Naive B cell (primary cell): ENCODE results near the gene TSTD1. TPM values are rescaled to one million over a fixed set of nuclear protein-coding genes. Genes with fewer than 3 reads are reported as not detected.

ENCODE experiments used
- ATAC-seq, 2 donors: fragments of 150-1000 bp; cut with Tn5 transposase; 2 replicates each; pipeline ENCODE4 v1.10.0; 2021; ENCODE audit warnings: low read depth in 2 of 2, mild to moderate bottlenecking in 2 of 2, moderate library complexity in 2 of 2
- DNase-seq: peaks from one replicate; pipeline ENCODE4 v3.0.0; 2022
- H3K27ac Mint-ChIP-seq, 6 donors: one replicate each; pipeline ENCODE4 v1.8.0; 2020 to 2022; ENCODE audit warnings: mild to moderate bottlenecking in 6 of 6, mixed read lengths in 6 of 6, moderate library complexity in 5 of 6, inconsistent platforms in 2 of 6
- H3K27me3 Mint-ChIP-seq, 3 donors: one replicate each; pipeline ENCODE4 v1.8.0; 2021 to 2022; ENCODE audit warnings: mixed read lengths in 3 of 3, mild to moderate bottlenecking in 1 of 3
- H3K36me3 Mint-ChIP-seq, 2 donors: one replicate each; pipeline ENCODE4 v1.8.0; 2020 to 2022; ENCODE audit warnings: mixed read lengths in 2 of 2, inconsistent platforms in 1 of 2, mild to moderate bottlenecking in 1 of 2
- H3K4me1 Mint-ChIP-seq, 3 donors: one replicate each; pipeline ENCODE4 v1.8.0; 2020 to 2022; ENCODE audit warnings: mixed read lengths in 3 of 3, inconsistent platforms in 1 of 3, mild to moderate bottlenecking in 1 of 3, moderate library complexity in 1 of 3
- H3K4me3 Mint-ChIP-seq, 8 donors: one replicate each; pipeline ENCODE4 v1.8.0; 2020 to 2022; ENCODE audit warnings: mild to moderate bottlenecking in 8 of 8, mixed read lengths in 8 of 8, moderate library complexity in 8 of 8, inconsistent platforms in 2 of 8
- H3K9me3 Mint-ChIP-seq, 7 donors: one replicate each; pipeline ENCODE4 v1.8.0; 2020 to 2022; ENCODE audit warnings: mixed read lengths in 7 of 7, mild to moderate bottlenecking in 5 of 7, inconsistent platforms in 2 of 7, moderate library complexity in 1 of 7
- polyA plus RNA-seq, 6 donors: library from polyadenylated mRNA; unstranded; fragments of 300-500 nt; fragmentation: Illumina TruSeq; gene quantifications; one replicate each; pipeline ENCODE4 v1.2.3, GENCODE V29; 2021; ENCODE audit warnings: low read depth in 6 of 6

The TSTD1 gene, protein sequence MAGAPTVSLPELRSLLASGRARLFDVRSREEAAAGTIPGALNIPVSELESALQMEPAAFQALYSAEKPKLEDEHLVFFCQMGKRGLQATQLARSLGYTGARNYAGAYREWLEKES
- polyA plus RNA-seq: 100 to 1,000 TPM; 477 to 790 (median 657) TPM

DNA sequence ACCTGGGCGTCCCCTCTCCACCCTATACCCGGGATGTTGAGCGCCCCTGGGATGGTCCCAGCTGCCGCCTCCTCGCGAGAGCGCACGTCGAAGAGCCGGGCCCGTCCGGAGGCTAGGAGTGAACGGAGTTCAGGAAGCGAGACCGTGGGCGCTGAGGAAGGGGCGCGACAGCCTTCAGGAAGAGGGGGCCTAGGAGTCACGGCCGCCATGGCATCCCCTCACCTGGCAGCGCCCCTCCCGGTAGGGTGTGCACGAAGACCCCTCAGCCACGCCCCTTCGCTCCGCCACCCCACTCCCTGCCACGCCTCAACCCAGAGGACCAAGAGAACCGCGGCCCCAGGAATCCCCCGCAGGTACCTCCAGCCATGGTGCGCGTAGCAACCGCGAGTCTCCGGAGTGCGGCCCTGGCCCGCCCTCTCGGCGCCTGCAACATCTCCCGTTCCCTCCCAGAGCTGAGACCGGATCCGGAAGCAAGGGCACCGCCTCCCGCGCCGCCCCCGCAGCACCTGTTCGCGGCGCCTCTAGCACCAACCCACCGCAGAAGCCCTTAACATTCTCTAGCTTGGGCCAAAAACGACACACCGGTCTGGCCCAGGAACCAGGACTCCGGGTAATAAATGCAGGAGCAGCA lies at the start of gene TSTD1:
Gene TSTD1, minus strand, starts transcription at position 442 of the 631 bp plus-strand sequence. Its CDS starts 75 bp downstream, at position 367.
- peak within 1 kb of the TSS; percentile 82 to 98 (median 96) for H3K27ac Mint-ChIP-seq
- DNase-seq (peak; percentile 91), ATAC-seq (peak; percentile 91 to 92)
- H3K9me3 Mint-ChIP-seq: peaks cover 0 to 1% (median 0%) of the 10 kb centered on the region in 7 donors
- peaks cover 5 to 23% of the 10 kb centered on the region in 2 donors for H3K36me3 Mint-ChIP-seq
- peaks cover 27 to 68% (median 43%) of the 10 kb centered on the region in 3 donors for H3K4me1 Mint-ChIP-seq
- no peaks in the 10 kb centered on the region for H3K27me3 Mint-ChIP-seq
- H3K4me3 Mint-ChIP-seq: peak within 1 kb of the TSS; percentile 87 to 95 (median 94)

DNA sequence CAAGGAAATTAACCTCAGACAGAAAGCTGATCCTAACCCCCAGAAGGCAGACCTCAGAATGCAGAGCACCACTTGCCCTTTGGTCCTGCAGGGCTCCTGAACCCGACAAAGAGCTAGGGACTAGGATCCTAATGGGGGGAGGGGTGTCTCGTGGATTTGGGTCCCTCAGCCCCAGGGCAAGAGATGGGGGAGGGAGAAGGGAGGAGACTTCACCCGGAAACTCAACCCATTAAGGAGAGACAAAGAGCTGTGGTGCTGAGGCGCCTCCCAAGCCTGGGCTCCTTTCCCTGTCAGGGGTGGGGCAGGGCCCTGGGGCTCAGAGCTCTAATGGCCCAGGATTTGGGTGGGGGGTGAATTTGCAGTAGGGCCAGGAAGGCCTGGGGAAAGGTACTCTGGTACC lies 47.7 kb upstream of the TSTD1 start:
- ATAC-seq (no peak), DNase-seq (no peak)
- H3K4me3 Mint-ChIP-seq: no peak overlapping the region
- no peaks in the 10 kb centered on the region for H3K36me3 Mint-ChIP-seq
- H3K9me3 Mint-ChIP-seq: no peaks in the 10 kb centered on the region
- H3K27ac Mint-ChIP-seq: peak overlapping the region in 1 of 6 donors; percentile 12
- H3K27me3 Mint-ChIP-seq: peaks cover 0 to 15% (median 9%) of the 10 kb centered on the region in 3 donors
- no peaks in the 10 kb centered on the region for H3K4me1 Mint-ChIP-seq

DNA sequence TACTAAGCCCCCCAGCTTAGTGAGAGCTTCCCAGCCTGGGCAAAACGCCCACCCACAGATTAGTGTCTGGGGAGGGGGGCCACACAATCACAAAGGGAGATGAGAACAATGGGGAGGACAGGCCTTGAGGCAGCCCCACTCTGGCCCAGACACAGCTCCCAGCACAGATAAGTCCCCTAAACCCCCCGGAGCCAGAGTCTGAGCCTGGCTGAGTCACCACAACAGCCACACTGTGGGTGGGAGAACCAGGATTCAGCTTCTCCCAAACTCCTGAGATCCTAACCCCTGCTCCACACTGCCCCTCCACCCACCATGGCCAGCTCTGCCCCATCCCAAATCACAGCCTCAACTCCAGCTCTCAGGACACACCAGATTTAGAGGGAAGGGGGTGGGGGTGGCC lies 46.4 kb upstream of the TSTD1 start:
- H3K9me3 Mint-ChIP-seq: no peaks in the 10 kb centered on the region
- no peak for DNase-seq
- H3K27ac Mint-ChIP-seq: no peak overlapping the region
- no peak for ATAC-seq
- H3K27me3 Mint-ChIP-seq: peaks cover 0 to 15% (median 9%) of the 10 kb centered on the region in 3 donors
- no peaks in the 10 kb centered on the region for H3K36me3 Mint-ChIP-seq
- no peak overlapping the region for H3K4me3 Mint-ChIP-seq
- no peaks in the 10 kb centered on the region for H3K4me1 Mint-ChIP-seq

DNA sequence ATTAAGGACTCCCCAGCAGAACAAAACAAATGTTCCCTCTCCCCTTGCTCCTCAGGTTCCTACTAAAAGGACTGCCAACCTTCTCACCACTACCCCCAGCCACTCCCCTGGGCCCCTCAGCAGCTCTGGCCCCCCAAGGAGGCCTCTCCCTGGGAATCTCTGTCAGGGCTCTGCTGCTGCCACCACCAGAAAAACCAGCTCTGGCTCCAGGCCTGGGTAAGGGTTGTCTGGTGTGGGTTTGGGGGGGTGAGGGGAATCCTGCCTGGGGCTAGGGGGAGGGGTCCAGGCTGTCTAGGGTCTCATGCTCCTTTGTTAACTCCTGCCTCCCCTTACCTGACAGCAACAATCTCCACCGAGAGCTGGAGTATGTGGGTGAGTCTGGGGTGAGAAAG lies 45.8 kb upstream of the TSTD1 start:
- no peak for ATAC-seq
- H3K36me3 Mint-ChIP-seq: no peaks in the 10 kb centered on the region
- no peaks in the 10 kb centered on the region for H3K9me3 Mint-ChIP-seq
- no peak for DNase-seq
- peak overlapping the region in 1 of 6 donors; percentile 49 for H3K27ac Mint-ChIP-seq
- peaks cover 0 to 15% (median 9%) of the 10 kb centered on the region in 3 donors for H3K27me3 Mint-ChIP-seq
- peak overlapping the region in 1 of 8 donors; percentile 3 for H3K4me3 Mint-ChIP-seq
- no peaks in the 10 kb centered on the region for H3K4me1 Mint-ChIP-seq

DNA sequence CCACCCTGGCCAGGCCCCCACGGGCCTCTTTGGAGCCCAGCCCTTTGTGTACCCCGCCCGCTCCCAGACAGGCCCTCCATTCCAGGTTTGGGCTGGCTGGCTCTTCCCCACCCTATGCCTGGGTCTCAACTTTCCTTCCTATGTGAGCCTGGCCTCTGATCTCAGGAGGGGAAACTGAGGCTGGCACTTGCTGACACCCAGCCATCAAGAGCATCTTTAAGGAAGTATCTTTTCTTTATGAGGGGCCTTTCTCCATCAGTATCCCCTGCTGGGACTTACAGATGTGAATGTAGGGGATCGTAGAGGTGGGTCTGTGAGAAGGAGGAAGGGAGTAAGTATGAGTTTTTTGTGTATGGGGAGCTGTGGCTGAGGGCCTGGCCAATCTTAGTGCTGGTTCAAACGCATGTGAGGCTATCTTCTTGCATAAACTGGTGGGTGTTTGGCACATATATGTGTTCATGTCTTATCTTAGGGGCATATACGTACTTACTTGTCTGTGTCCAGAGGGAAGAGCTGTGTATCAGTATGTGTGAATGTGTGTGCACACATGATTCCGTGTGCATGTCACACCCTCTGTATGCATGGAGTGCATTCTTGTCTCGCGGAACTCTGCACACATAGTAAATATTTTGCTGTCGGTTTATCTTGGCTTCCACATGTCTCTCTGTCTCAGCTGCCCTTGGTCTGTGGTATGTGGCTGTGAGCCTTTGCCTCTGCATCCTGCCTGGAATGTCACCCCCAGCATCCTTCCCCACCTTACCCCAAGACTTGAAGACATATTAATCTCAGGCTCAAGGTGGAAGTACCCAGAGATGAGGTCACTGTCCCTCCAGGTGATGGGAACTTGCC lies 45.2 kb upstream of the TSTD1 start:
- no peak for DNase-seq
- Mint-ChIP-seq H3K36me3 (no peaks in the 10 kb centered on the region), H3K27me3 (peaks cover 0 to 13% (median 9%) of the 10 kb centered on the region in 3 donors), H3K27ac (no peak overlapping the region), H3K4me1 (no peaks in the 10 kb centered on the region), H3K4me3 (no peak overlapping the region), H3K9me3 (no peaks in the 10 kb centered on the region)
- no peak for ATAC-seq

DNA sequence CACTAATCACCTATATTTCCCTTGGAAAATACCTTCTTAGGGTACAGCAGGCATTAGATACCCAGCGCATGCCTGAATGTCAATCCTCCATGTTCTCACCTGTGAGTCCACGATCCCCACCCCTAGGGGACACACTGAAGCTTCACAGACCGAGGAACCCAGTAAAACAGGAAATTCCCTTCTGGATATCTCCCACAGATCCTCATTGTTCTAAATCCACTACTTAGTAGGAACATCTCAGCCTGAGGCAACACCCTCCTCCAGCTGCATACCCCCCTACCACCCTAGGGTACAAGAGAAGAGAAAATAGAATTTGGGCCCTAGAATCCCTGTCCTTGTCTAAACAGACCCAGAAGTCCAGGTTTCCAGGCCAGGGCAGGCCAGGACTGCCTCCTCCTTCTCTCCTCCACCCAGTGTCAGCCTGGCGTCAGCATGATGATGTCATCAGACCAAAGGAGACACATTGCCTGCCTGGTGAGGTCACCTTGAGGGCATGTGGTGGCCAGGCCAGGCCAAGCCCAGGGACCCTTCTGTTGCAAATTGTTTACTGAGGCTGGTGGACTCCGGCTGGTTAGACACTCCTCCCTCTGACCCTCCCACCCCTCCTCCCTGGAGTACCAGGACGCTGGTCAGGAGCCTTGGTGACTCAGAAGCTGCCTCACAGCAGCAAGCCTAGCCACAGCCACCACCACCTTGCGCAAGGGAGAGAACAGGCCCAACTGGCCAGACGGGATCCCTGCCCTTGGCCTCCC lies 44.4 kb upstream of the TSTD1 start:
- no peaks in the 10 kb centered on the region for H3K36me3 Mint-ChIP-seq
- H3K27me3 Mint-ChIP-seq: peaks cover 0 to 9% (median 5%) of the 10 kb centered on the region in 3 donors
- DNase-seq (no peak), ATAC-seq (no peak)
- no peaks in the 10 kb centered on the region for H3K4me1 Mint-ChIP-seq
- H3K9me3 Mint-ChIP-seq: no peaks in the 10 kb centered on the region
- no peak overlapping the region for H3K4me3 Mint-ChIP-seq
- no peak overlapping the region for H3K27ac Mint-ChIP-seq

DNA sequence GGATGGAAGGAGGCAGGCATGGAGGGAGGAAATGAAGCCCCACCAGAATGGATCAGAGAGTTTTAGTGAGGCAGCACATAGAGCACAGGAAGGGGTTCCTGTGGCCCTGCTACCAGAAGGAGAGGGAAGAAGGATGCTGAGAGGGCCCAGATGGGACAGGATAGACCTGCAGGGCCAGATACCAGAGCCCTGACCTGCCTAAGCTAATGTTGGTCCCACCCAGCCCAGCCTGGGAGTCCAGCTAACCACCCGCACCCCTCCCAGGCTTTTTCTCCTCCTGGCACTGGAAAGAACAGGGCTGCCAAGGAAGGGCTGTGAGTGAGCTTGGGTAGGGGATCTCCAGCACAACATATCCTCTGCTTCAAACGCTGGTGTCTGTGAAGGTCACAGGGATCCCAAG lies 43.7 kb upstream of the TSTD1 start:
- no peak overlapping the region for H3K27ac Mint-ChIP-seq
- no peak for DNase-seq
- no peaks in the 10 kb centered on the region for H3K36me3 Mint-ChIP-seq
- no peaks in the 10 kb centered on the region for H3K9me3 Mint-ChIP-seq
- H3K27me3 Mint-ChIP-seq: peaks cover 0 to 9% (median 5%) of the 10 kb centered on the region in 3 donors
- no peaks in the 10 kb centered on the region for H3K4me1 Mint-ChIP-seq
- no peak for ATAC-seq
- H3K4me3 Mint-ChIP-seq: no peak overlapping the region

DNA sequence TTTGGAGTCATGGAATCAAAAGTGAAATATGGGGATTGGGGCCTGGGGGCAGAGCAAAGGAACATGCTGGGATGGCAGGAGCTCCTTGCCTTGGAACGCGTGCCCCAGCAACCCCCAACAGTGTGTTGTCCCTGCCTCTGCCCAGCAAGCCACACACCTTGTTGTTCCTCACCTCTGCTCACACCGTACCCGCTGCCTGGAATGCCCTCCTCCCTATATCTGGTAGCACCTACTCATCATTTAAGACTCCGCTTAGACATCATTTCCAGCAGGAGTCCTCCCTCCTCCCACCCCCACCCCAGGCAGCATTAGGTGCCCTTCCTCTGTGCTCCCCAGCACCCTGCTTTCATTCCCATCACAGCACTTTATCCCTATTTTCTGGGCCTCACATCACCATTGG lies 42.8 kb upstream of the TSTD1 start:
- Mint-ChIP-seq H3K27me3 (peaks cover 0 to 9% (median 5%) of the 10 kb centered on the region in 3 donors), H3K9me3 (no peaks in the 10 kb centered on the region), H3K27ac (peak overlapping the region in 2 of 6 donors; percentile 47 to 74), H3K36me3 (no peaks in the 10 kb centered on the region), H3K4me1 (no peaks in the 10 kb centered on the region), H3K4me3 (no peak overlapping the region)
- DNase-seq: no peak
- no peak for ATAC-seq

DNA sequence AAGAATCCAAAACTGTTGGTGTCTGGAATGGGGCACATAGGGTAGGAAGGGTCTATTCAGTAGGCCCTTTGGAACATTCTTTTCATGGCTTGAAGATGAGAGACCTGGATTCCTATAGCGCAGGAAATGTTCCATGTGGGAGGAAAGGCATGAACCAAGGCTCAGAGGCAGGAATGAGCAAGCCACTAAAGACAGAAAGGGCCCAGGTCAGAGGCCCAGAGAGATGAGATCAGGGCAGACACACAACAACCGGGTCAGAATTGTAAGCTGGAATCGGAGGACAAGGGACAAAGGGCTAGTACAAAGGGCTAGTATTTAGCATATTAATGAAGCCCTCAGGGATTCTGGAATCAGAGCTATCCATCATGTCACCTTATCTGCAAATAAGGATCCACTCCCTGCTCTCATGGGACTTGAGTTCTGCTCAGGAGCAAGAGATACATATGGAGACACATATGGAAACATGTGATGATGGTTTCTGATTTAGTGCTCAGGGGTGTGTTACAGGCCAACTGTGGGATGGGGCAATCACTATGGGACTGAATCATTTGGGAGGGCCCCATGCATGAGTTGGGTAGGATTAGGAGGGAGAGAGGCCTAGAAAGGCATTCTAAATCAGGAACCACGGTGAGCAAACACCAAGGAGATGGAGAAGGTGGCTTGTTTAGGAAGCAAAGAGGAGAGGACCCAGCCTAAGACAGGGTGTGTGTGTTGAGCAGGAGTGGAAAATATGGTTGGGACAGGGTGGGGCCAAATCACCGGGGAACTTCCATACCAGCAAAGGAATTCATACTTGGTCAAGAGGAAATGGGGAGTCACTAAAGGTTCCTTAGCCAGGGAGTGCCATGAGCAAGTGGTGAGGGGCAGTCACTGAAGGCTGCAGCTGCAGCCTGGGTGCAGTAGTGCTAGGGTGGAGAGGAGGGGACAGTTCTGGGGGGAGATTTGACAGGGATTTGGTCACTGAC lies 42.0 kb upstream of the TSTD1 start:
- no peaks in the 10 kb centered on the region for H3K9me3 Mint-ChIP-seq
- no peaks in the 10 kb centered on the region for H3K4me1 Mint-ChIP-seq
- ATAC-seq (no peak), DNase-seq (no peak)
- peak overlapping the region in 1 of 6 donors; percentile 74 for H3K27ac Mint-ChIP-seq
- no peaks in the 10 kb centered on the region for H3K36me3 Mint-ChIP-seq
- H3K4me3 Mint-ChIP-seq: no peak overlapping the region
- H3K27me3 Mint-ChIP-seq: peaks cover 0 to 5% (median 3%) of the 10 kb centered on the region in 3 donors

DNA sequence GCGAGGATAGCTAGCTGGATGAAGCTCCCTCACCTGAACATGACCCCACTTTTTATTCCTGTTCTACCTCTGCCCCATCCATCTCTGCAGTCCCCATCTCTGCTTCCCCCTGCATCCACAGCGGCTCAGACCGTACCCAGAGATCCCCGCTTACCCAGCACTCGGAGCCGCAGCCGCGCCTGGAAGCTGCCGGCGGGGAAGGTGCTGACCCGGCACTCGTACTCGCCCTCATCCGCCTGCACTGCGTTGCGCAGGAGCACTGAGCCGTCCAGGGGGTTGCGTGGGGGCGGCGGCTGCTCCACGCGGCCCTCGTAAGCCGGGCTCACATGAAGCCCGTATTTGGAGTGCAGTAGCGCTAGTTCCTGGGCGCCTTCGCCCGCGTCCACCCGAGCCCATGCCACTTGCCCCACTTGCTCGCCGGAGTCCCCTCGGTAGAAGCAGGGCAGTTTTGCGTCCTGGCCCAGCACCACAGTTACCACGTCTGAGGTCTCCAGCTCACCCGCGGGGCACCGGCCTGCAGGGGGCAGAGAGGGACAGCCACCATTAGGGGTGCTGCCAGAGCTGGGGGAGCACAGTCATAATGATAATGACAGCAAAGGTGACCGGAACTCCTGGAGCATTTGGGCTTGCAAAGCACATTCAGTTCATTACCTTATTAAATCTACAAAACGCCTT lies 40.8 kb upstream of the TSTD1 start:
- Mint-ChIP-seq H3K4me3 (no peak overlapping the region), H3K27ac (peak overlapping the region in 1 of 6 donors; percentile 49), H3K27me3 (peaks cover 0 to 5% (median 0%) of the 10 kb centered on the region in 3 donors), H3K4me1 (no peaks in the 10 kb centered on the region), H3K36me3 (no peaks in the 10 kb centered on the region), H3K9me3 (no peaks in the 10 kb centered on the region)
- ATAC-seq (no peak), DNase-seq (no peak)

DNA sequence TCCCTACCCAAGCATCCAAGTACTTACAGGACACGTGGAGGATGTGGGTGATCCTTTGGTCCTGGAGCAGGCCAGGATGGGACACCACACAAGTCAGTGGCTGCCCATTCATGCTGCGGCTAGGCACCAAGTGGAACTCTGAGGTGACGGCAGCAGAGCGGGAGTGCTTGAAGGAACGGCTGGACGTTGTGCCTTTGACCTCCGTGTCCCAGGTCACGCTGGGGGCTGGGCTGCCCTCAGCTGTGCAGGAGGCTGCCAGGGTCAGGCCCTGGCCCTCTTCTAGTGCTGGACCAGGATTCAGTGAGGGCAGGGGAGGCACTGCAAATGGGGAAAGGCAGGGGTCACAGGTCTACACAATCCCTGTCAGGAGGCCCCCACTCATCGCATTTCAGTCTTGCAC lies 38.7 kb upstream of the TSTD1 start:
- no peak overlapping the region for H3K4me3 Mint-ChIP-seq
- no peaks in the 10 kb centered on the region for H3K27me3 Mint-ChIP-seq
- H3K4me1 Mint-ChIP-seq: peaks cover 0 to under 1% (median 0%) of the 10 kb centered on the region in 3 donors
- no peaks in the 10 kb centered on the region for H3K36me3 Mint-ChIP-seq
- ATAC-seq (no peak), DNase-seq (no peak)
- H3K9me3 Mint-ChIP-seq: no peaks in the 10 kb centered on the region
- H3K27ac Mint-ChIP-seq: no peak overlapping the region

DNA sequence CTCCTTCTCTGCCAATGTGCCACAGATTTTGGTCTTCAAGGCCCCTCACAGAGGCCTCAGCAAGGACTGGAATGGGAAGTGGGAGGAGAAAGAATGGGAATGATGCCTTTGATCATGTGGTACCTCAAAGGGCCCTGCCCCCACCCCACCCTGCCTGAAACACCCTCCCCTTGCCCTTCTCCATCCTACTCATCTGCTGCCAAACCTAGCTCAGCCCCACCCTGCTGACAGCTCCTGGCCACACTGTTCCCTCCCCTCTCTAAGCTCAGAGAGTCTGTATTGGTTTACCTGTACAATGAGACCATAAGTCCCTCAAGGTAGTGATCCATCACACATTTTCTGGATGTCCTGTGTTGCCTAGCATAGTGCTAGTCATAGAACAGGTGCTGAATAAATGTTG lies 37.6 kb upstream of the TSTD1 start:
- DNase-seq: no peak
- ATAC-seq: no peak
- Mint-ChIP-seq H3K4me1 (peaks cover 7 to 9% (median 7%) of the 10 kb centered on the region in 3 donors), H3K9me3 (no peaks in the 10 kb centered on the region), H3K27me3 (no peaks in the 10 kb centered on the region), H3K36me3 (no peaks in the 10 kb centered on the region), H3K27ac (no peak overlapping the region), H3K4me3 (no peak overlapping the region)
